ENCODE measurements around the gene MTURN.

MTURN gene

GRCh38 chr7:30162622-30163124, 27.9 kb downstream of the MTURN start:
- no peak for DNase-seq

GRCh38 chr7:30163231-30163894, 28.6 kb downstream of the MTURN start:
- DNase-seq, result no peak

GRCh38 chr7:30164567-30164966, 29.8 kb downstream of the MTURN start:
- DNase-seq, result no peak

- no peak for DNase-seq
Observed at GRCh38 chr7:30165590-30165989, 30.8 kb downstream of the MTURN start.

- DNase-seq, result no peak
Observed at GRCh38 chr7:30166155-30166840, 31.5 kb downstream of the MTURN start.

GRCh38 chr7:30166841-30167235, 32.1 kb downstream of the MTURN start:
- no peak for DNase-seq

GRCh38 chr7:30167901-30168300, 33.1 kb downstream of the MTURN start:
- no peak for DNase-seq

- DNase-seq, result no peak
Observed at GRCh38 chr7:30168835-30169573, 34.2 kb downstream of the MTURN start.

GRCh38 chr7:30169579-30169978, 34.8 kb downstream of the MTURN start:
- DNase-seq, result no peak

- no peak for DNase-seq
Observed at GRCh38 chr7:30170476-30171205, 35.9 kb downstream of the MTURN start.

GRCh38 chr7:30171766-30172447, 37.1 kb downstream of the MTURN start:
- no peak for DNase-seq

- DNase-seq, result no peak
Observed at GRCh38 chr7:30172451-30172850, 37.7 kb downstream of the MTURN start.

- no peak for DNase-seq
Observed at GRCh38 chr7:30173058-30173897, 38.5 kb downstream of the MTURN start.

GRCh38 chr7:30175180-30175579, 40.4 kb downstream of the MTURN start:
- DNase-seq, result no peak

GRCh38 chr7:30175636-30176147, 40.9 kb downstream of the MTURN start:
- no peak for DNase-seq

GRCh38 chr7:30176463-30177109, 41.8 kb downstream of the MTURN start:
- no peak for DNase-seq

GRCh38 chr7:30177186-30177585, 42.4 kb downstream of the MTURN start:
- no peak for DNase-seq

GRCh38 chr7:30177965-30178364, 43.2 kb downstream of the MTURN start:
- DNase-seq, result no peak

- DNase-seq, result no peak
Observed at GRCh38 chr7:30178748-30179436, 44.1 kb downstream of the MTURN start.

GRCh38 chr7:30180718-30181117, 45.9 kb downstream of the MTURN start:
- DNase-seq, result no peak

Measured in stimulated activated CD4-positive, alpha-beta T cell treated with anti-CD3 and anti-CD28 coated beads, Interleukin-12 subunit alpha, Interleukin-12 subunit beta, amount 100 ng/mL, for 4 hours (primary cell).